Spleen (tissue), 11 donors: Measurements from ENCODE around the gene UNC13C. TPM values are rescaled to one million over a fixed set of nuclear protein-coding genes. Genes with fewer than 3 reads are reported as not detected.

Experiments
- DNase-seq: peaks from one replicate; pipeline ENCODE4 v3.0.0-alpha.2; 2020
- H3K27ac ChIP-seq, 8 donors: fragments of 200-600 bp; sonication (generic) in 7 of 8; 1 replicate in 4 of 8; 2 replicates in 4 of 8; pipeline versions ENCODE4 v1.5.0 to v1.8.0; 2016 to 2021; ENCODE audit warnings: inconsistent platforms in 4 of 8, mild to moderate bottlenecking in 4 of 8, moderate library complexity in 1 of 8
- H3K27me3 ChIP-seq, 7 donors: fragments of 200-600 bp; sonication (generic) in 6 of 7; replicated peaks in 1 of 7; 1 replicate in 4 of 7; 2 replicates in 3 of 7; pipeline versions ENCODE4 v1.5.0 to v1.8.0; 2016 to 2021; ENCODE audit warnings: inconsistent platforms in 3 of 7, mild to moderate bottlenecking in 1 of 7
- H3K36me3 ChIP-seq, 6 donors: fragments of 200-600 bp; sonication (generic) in 5 of 6; 1 replicate in 4 of 6; 2 replicates in 2 of 6; pipeline versions ENCODE4 v1.5.0 to v1.8.0; 2016 to 2021; ENCODE audit warnings: inconsistent platforms in 2 of 6
- H3K4me1 ChIP-seq, 6 donors: fragments of 200-600 bp; sonication (generic) in 5 of 6; 1 replicate in 3 of 6; 2 replicates in 3 of 6; pipeline versions ENCODE4 v1.5.0 to v1.8.0; 2016 to 2021; ENCODE audit warnings: inconsistent platforms in 3 of 6
- H3K4me3 ChIP-seq, 8 donors: fragments of 200-600 bp; sonication (generic) in 7 of 8; 1 replicate in 4 of 8; 2 replicates in 4 of 8; pipeline versions ENCODE4 v1.5.0 to v1.8.0; 2016 to 2021; ENCODE audit warnings: inconsistent platforms in 4 of 8, mild to moderate bottlenecking in 4 of 8, moderate library complexity in 2 of 8
- H3K9me3 ChIP-seq, 8 donors: fragments of 200-600 bp; sonication (generic) in 7 of 8; 1 replicate in 4 of 8; 2 replicates in 4 of 8; pipeline versions ENCODE4 v1.5.0 to v1.8.0; 2016 to 2021; ENCODE audit warnings: inconsistent platforms in 4 of 8
- CTCF ChIP-seq, 11 experiments: fragments of 200-600 bp in 7 of 11; fragments of 450-650 bp in 4 of 11; sonication (generic) in 4 of 11; IDR thresholded peaks in 8 of 11; conservative IDR thresholded peaks in 3 of 11; 1 replicate in 7 of 11; 2 replicates in 4 of 11; pipeline versions ENCODE4 v1.4.0 to v1.8.0; 2016 to 2021; ENCODE audit warnings: antibody characterized with exemption in 11 of 11, inconsistent platforms in 4 of 11, mild to moderate bottlenecking in 1 of 11
- POLR2A ChIP-seq, 3 donors: fragments of 450-650 bp; IDR thresholded peaks; one replicate each; pipeline ENCODE4 v1.5.1; 2017; ENCODE audit warnings: antibody characterized with exemption in 3 of 3, mild to moderate bottlenecking in 1 of 3
- POLR2AphosphoS5 ChIP-seq, 3 donors: sonication (generic); formaldehyde crosslinking; IDR thresholded peaks; one replicate each; pipeline ENCODE4 v1.5.1; 2017; ENCODE audit warnings: antibody characterized with exemption in 3 of 3
- WGBS, 5 donors: extraction: QIAGEN DNeasy Blood & Tissue Kit in 3 of 5; methylation state at CpG; one replicate each; pipeline versions ENCODE4 v1.1.5 to v1.1.7; 2013 to 2018; 5-methylcytosine and 5-hydroxymethylcytosine counted together
- intact Hi-C: fragments of 100-400 bp; cut with DNase I; formaldehyde crosslinking; loops from one replicate; pipeline ENCODE4 v1.15.0; 2023; ENCODE audit warnings: low total_unique reads
- polyA plus RNA-seq, 3 donors: library from polyadenylated mRNA; stranded (reverse); fragments of 200-250 nt; gene quantifications; one replicate each; pipeline ENCODE4 v1.2.1, GENCODE V29; 2013
- total RNA-seq, 7 donors: library from RNA; depleted of rRNA in 3 of 7; stranded (reverse); fragments of >200 nt in 3 of 7; fragmentation: NEBNext Ultra II Directional in 4 of 7; extraction: Animal tissue kit (Norgen Biotek cat#: 25700) in 4 of 7; gene quantifications; one replicate each; pipeline versions ENCODE4 v1.1.0 to v1.2.1, GENCODE V29; 2016 to 2021
- donor health status: healthy with polysubstance abuse.
- donor health status: DM: no; HTN: no; CAD: no; lungs with moderate emphysema.
- donor health status: DM: no; HTN: no; CAD: no.
- donor health status: Bipolar disorder and iron deficiency.
- donor health status: healthy.
- donor health status: DM: no; HTN: no; CAD: no.
- donor health status: DM: yes; HTN: yes; CAD: no.

Gene UNC13C
- total and polyA plus RNA-seq, 10 donors: 0.06 TPM; not detected in 9

GRCh38 chr15:54659646-54660045 lies 681.4 kb downstream of the UNC13C start:
- no peak for DNase-seq
- Histone ChIP-seq H3K36me3 (no peaks in the 10 kb centered on the region), H3K4me3 (no peak overlapping the region), H3K27me3 (no peaks in the 10 kb centered on the region), H3K27ac (no peak overlapping the region), H3K9me3 (no peaks in the 10 kb centered on the region), H3K4me1 (no peaks in the 10 kb centered on the region)
- intact Hi-C loops: no loop called here
- 59 to 75% (median 66%) methylated on average over 2 of the region's 2 CpGs for WGBS, 5 donors
- TF ChIP-seq CTCF (IDR thresholded peaks at IDR 0.05 in 8 of 11, conservative IDR thresholded peaks at IDR 0.05 in 3 of 11) (no peak), POLR2AphosphoS5 (IDR thresholded peaks at IDR 0.05) (no peak), POLR2A (IDR thresholded peaks at IDR 0.05) (no peak)

DNA sequence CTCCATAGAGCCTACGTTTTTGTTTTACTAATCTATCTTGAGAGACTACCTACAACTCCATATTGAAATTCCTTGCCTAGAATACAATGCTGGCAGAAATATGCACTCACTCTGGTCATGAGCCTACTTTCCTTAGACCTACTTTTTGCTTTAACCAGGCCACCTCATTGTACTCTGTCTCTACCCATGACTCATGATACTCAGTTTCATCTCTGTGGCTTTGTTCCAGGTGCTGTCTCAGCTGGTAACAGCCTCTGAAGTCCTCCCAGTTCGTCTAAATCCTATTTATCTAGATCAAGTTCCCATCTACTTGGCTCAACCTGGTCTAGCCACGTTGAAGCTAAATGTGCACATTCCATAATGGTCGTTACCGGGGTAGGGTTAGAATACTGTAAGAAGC lies 682.1 kb downstream of the UNC13C start:
- TF ChIP-seq POLR2AphosphoS5 (IDR thresholded peaks at IDR 0.05) (no peak), POLR2A (IDR thresholded peaks at IDR 0.05) (no peak), CTCF (IDR thresholded peaks at IDR 0.05 in 8 of 11, conservative IDR thresholded peaks at IDR 0.05 in 3 of 11) (no peak)
- intact Hi-C loops: no loop called here
- Histone ChIP-seq H3K27ac (no peak overlapping the region), H3K4me1 (no peaks in the 10 kb centered on the region), H3K4me3 (no peak overlapping the region), H3K9me3 (no peaks in the 10 kb centered on the region), H3K36me3 (no peaks in the 10 kb centered on the region), H3K27me3 (no peaks in the 10 kb centered on the region)
- 69 to 84% (median 78%) methylated on average over 5 of the region's 5 CpGs for WGBS, 5 donors
- no peak for DNase-seq

- Histone ChIP-seq H3K4me1 (no peaks in the 10 kb centered on the region), H3K27me3 (no peaks in the 10 kb centered on the region), H3K36me3 (no peaks in the 10 kb centered on the region), H3K4me3 (no peak overlapping the region), H3K9me3 (peaks cover 0 to 37% (median 30%) of the 10 kb centered on the region in 8 donors), H3K27ac (no peak overlapping the region)
- TF ChIP-seq CTCF (IDR thresholded peaks at IDR 0.05 in 8 of 11, conservative IDR thresholded peaks at IDR 0.05 in 3 of 11): no peak
- intact Hi-C loops: no loop called here
- WGBS, 5 donors: 89 to 95% (median 91%) methylated on average over 1 of the region's 1 CpG
- DNase-seq: no peak
Measured at GRCh38 chr15:54675241-54675640, 697.0 kb downstream of the UNC13C start.

DNA sequence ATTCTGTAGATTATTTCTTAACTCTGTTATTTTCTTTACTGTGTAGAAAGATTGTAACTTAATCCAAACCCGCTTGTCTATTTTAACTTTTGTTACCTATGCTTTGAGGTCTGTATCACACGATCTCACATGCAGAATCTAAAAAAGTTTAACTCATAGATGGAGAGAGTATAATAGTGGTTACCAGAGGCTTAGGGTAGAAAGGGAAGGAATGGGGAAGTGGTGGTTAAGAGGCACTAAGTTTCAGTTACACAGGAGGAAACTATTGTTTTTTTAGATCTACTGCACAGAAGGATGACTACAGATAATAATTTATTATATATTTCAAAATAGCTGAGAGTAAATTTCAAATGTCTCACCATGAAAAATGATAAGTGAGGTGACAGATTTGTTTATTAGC lies 703.3 kb downstream of the UNC13C start:
- no peaks in the 10 kb centered on the region for H3K4me1 ChIP-seq
- 19 to 40% (median 28%) methylated on average over 2 of the region's 2 CpGs for WGBS, 5 donors
- intact Hi-C loops: no loop called here
- no peaks in the 10 kb centered on the region for H3K9me3 ChIP-seq
- H3K27ac ChIP-seq: no peak overlapping the region
- TF ChIP-seq CTCF (IDR thresholded peaks at IDR 0.05 in 8 of 11, conservative IDR thresholded peaks at IDR 0.05 in 3 of 11): no peak
- TF ChIP-seq POLR2A (IDR thresholded peaks at IDR 0.05): no peak
- TF ChIP-seq POLR2AphosphoS5 (IDR thresholded peaks at IDR 0.05): no peak
- H3K27me3 ChIP-seq: no peaks in the 10 kb centered on the region
- no peak overlapping the region for H3K4me3 ChIP-seq
- no peaks in the 10 kb centered on the region for H3K36me3 ChIP-seq
- DNase-seq: no peak

Other genes with a start within 250 kb of the UNC13C start
- gene WDR72, start 218.8 kb upstream of the UNC13C start, total RNA-seq: not detected
- not detected for gene WDR72, start 218.8 kb upstream of the UNC13C start, polyA plus RNA-seq